HCEC 1CT (cell line): ENCODE results near the gene NOL9.
A peak's percentile ranks its signal among the peaks of the same experiment; 100 is the strongest.
"Not testable (repeated sequence)": the region's sequence is repeated elsewhere in the genome, so short reads cannot be mapped to it uniquely, and the experiment has no call there.

Source experiments
- DNase-seq: peaks from one replicate; pipeline ENCODE4 v3.0.0-alpha.2; 2017

The NOL9 gene

DNA sequence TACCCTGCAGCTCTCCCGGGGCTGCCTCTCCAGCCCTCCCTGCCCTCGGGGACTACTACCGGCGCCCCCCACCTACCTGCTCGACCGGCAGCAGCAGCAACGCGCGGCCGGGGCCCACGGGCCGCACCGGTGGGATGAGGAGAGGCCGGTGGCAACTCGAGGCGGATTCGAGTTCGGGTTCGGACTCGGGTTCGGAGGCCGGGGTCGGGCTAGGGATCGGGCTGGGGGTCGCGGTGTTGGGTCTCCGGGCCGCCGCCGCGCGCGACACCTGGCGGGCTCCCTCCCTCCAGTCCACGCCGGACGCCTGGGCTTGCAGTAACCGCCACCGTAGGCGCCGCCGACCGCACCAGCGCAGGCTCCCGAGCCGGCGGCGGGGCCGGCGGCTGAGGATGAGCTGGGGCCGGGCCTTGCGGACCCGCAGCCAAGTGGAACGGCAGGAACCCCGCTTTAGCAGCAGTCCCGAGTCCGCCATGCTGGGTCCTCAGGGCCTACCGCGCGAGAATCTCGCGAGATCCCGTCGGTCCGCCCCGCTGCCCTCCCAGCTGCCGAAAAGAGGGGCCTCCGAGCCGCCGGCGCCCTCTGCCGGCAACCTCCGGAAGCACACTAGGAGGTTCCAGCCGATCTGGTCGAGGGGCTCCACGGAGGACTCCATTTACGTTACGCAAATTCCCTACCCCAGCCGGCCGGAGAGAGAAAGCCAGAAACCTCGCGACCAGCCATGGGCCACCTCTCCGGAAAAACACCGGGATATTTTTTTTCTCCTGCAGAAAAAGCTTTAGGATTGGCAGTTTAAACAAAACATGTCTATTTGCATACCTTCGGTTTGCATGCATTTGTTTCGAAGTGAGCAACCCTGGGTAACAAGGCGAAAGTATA lies at the start of gene NOL9:
TSS of gene NOL9 (minus strand) at position 483 of the 876 bp plus-strand sequence. CDS start at position 472, 11 bp downstream.
- DNase-seq = peak; percentile 80

DNA sequence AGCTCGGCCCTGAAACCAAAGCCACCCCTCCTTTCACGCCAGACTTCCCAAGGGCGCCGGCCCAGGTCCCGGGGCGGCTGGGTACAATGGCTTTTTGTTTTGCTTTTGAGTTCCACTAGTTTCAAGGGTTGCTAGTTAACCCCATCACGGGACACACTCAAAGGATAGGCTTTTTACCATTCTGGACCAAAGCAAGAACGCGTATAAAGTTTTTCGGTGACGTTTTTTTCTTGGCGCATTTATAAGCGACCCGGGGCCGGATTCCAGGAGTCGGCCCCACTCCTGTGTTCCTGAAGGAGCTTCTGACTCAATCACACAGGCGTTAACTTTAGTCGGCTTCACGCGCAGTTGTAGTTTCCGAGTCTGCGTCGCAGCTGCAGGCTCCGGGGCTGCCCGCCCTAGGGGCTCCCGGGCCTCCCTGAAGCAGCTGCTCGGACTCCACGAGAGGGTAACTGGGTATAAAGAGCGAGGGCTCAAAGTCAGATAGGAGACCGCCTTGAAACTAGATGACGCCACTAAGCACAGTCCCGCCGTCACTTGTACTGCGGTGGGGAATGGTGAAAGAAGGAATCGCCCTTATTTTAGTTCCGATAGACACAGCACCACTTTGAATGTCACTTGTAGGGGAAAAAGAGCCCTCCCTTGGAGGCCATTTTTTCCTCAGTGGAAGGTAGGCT lies 49.1 kb upstream of the NOL9 start:
- DNase-seq = peak; percentile 71

DNA sequence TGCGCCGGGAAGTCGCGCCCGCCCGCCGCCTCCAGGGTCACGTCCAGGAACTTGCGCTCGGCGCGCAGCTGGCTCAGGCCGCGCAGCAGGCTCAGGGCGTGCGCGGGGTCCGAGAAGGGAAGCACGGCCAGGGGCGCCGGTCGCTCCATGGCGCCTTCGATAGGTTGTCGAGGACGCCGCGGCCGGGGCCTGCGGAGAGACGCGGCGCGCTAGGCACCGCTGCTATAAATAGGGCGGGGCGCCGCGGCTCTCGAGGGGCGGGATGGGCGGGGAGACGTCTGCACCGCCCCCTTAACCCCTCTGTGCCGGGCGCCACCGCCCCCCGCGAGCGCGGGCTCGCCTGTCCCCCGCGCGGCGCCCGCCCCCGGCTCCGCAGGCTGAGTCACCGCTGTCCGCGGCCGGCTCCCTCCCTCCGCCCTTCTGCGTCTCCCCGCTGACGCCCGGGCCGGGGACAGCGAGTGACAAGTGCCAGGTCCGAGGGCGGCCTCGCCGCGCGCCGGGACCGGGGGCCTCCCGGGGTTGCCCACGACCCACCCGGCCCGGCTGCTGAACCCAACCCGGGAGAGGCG lies 48.4 kb upstream of the NOL9 start, which contains the start of gene KLHL21:
TSS of gene KLHL21 (minus strand) at position 201 of the 569 bp plus-strand sequence. CDS start at position 149, 52 bp downstream.
- DNase-seq = peak; percentile 93

DNA sequence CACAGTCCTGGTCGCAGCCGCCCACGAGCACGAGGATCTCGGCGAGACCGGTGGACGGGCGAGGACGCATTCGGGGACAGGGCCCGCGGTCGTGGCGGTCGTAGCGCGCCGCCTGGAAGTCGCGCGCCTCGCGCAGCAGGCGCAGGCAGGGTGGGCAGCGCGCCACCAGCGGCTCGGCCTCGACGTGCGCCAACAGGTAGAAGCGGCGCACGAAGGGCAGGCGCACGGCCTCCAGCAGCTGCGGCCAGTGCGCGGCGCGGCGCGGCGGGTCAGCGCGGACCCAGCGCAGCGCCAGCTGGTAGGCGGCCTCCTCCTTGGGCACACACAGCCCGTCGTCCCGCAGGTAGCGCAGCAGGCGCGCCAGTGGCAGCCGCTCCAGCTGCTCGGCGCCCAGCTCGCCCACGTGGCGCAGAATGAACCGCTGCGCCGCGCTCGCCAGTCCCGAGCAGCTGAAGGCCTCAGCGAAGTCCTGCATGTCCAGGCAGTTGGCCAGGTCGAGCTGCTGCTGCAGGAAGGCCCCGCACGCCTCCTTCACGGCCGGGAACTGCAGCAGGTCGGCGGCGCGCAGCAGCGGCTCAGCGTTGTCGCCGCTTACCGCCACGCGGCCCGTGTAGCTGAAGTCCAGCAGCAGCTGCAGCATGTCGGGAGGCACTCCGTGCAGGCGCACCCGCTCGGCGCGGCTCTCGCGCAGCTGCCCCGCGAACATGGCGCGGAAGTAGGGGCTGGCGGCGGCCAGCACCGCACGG lies 47.8 kb upstream of the NOL9 start:
- DNase-seq = peak; percentile 22

DNA sequence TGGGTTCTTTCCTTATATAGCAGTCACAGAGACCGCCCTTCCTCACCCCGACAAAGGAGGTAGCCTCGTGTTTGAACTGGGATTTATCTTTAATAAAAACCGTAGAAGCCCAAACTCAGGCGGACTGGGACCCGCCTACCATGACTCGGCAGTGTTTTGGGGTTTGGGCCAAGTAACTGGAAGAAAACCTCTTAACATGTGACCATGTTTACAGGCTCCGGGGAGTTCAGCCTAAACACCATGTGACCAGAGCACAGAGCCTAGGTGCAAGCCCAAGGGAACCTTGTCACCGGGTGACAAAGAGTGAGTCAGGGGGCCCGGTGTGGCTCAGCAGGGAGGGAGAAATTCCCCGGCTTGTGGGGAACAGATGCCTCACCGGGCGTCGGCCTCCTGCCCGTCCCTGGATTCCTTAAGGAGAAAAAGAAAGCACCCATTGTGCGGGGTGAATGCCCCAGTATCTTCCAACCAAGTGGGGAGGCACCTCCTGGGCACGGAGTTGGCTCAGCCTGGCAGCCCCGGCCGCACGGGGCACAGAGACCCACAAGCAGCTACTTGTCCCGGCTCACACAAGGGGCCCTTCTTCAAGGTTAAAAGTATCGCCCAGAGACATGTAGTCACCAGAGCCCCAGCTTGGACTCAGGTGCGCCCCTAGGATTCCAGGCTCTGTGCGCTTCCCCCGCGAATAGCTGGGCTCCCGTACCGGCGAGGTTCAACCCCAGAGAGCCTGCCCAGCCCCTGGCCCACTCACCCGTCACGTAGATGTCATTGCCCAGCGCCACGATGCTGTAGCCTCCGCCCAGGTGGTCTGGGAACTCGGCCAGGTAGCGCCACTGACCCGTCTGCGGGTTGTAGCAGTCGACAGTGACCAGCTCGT lies 47.0 kb upstream of the NOL9 start:
- DNase-seq = peak; percentile 97

DNA sequence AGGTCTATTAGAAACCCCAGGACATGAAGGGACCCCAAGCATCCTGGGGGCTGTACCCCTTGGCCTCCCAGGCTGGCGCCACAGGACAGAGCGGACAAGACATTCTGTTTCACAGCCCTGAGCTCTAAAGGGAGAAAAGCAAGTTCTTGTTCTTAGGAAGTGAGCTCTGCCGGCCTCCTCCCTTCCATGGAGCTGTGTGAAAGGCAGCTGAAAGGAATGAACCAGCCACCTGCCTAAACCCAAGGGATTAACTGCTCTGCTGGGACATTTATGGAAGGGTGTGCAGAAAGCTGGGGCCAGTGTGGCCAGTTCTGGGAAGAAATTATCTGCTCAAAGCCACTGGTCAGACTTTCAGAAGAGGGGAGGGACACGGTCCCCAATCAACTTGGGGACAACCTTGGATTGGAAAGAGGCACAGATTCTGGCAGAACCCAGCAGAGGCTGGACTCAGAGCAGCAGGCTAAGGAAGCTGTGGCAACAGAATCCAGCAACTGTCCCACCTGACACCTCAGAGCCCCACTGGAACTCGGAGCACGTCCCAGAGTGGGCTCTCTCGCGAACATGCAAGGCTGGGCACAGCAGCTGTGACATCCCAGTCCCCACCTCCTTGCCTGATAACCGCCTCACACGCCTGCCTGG lies 46.2 kb upstream of the NOL9 start:
- no peak for DNase-seq

DNA sequence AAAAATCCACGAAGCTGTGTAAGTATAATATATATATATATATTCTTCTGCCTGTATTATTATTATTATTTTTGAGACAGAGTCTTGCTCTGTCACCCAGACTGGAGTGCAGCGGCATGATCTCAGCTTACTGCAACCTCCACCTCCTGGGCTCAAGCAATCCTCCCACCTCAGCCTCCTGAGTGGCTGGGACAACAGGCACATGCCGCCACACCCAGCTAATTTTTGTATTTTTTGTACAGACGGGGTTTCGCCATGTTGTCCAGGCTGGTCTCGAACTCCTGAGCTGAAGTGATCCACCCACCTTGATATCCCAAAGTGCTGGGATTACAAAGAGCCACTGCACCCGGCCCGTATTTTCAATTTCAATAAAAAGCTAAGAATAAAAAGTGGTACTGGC lies 45.7 kb upstream of the NOL9 start:
- DNase-seq = not testable (repeated sequence)

DNA sequence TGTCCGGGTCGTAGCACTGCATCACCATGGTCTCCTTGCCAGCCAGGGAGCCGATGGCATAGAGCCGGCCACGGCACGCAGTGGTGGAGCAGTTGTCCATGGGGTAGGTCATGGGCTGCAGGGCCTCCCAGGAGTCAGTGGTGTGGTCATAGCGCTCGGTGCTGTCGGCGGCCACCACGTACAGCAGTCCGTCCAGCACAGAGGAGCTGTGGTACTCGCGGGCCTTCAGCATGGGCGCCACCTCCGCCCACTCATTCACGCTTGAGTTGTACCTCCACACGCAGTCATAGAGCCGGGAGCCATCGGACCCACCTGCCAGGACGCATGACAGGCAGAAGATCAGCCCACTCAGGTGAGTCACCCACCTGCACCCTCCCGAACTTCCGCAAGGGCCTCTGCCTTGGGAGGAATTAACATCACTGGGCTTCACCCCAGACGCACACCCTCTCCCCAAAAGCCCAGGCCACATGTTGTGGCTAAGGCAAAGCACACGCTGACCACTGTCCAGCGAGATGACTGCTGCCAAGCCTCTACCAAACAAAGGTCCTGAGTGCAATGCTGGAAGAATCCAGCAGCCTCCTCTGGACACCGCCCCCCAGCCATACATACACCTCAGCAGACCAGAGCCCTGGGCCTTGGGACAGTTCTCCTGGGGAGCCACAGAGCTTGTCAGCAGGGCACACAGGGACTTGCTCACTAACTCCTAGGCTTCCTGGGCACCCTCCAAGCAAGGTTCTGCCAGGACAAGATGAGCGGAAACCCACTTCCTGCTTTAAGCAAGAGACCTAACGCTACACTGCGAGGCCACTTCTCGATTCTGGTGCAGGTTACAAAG lies 45.0 kb upstream of the NOL9 start:
- DNase-seq = no peak

DNA sequence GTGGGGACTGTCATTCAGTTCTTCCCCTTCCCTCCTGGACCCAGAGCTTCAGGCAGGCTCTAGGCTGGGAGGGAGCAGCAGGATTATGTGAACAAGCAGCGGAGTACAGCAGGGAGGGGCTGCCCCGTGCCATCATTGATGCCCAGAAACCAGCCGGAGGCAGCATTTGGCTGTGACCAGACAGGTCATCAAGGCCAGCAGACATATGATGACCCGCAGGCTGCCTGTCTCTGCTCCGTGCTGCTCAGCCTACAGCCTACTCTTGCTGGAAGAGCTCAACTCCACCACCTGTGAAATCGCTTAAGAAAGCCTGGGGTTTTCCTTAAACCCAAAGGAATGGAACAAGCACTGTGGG lies 43.4 kb upstream of the NOL9 start:
- DNase-seq = no peak

DNA sequence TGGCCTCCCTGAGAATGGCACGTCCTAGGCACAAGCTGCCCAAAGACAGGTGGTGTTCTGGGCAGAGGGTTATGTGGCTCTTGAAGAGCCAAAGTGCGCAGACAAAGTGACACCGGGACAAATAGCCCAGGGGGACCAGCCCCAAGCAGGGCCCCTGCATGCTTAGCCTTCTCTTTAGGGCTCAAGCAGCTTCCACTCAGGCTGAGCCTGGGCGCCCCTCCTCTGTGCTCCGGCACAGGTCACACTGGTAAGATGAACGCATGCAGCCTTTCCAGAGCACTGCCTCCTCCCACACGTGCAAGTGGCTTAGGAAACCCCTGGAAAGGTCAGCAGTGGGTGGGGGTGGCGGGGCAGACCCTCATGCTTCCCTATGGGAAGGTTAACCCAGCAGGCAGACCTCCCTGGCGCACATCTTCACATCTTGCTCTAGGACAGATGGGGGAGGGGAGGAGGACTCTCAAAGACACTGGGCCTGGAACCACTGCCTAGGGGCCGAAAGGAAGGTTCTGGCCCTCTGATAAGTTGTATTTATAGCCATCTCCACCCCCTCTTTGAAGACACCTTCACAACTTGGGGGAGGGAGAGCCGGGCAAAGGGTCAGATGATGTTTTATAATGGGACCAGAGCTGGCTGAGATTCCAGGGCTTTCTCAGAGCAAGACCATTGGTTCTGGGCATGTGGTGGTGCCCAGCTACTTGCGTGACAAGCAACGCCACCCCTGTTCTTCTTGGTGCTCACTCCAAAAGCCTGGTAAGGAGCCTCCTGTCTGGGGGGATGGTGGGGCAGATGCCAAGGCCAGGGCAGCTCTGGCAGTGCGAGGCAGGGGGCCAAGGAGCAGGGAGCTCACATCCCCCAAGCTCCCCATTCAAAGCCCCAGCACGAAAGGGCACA lies 42.8 kb upstream of the NOL9 start:
- no peak for DNase-seq

DNA sequence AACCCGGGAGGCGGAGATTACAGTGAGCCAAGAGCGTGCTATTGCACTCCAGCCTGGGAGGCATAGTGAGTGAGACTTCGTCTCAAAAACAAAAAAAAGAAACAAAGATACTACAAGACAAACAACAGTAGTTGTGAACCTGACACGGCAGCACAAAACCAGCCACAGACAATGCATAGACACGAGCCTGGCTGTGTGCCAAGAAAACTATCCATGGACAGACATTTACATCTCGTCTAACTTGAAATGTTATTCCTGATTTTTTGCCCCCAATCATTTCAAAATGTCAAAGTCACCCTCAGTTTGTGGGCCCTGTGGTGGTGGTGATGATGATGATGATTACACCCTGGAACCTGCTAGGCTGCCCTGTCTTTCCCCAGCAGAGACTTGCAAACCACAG lies 42.0 kb upstream of the NOL9 start:
- DNase-seq = no peak

DNA sequence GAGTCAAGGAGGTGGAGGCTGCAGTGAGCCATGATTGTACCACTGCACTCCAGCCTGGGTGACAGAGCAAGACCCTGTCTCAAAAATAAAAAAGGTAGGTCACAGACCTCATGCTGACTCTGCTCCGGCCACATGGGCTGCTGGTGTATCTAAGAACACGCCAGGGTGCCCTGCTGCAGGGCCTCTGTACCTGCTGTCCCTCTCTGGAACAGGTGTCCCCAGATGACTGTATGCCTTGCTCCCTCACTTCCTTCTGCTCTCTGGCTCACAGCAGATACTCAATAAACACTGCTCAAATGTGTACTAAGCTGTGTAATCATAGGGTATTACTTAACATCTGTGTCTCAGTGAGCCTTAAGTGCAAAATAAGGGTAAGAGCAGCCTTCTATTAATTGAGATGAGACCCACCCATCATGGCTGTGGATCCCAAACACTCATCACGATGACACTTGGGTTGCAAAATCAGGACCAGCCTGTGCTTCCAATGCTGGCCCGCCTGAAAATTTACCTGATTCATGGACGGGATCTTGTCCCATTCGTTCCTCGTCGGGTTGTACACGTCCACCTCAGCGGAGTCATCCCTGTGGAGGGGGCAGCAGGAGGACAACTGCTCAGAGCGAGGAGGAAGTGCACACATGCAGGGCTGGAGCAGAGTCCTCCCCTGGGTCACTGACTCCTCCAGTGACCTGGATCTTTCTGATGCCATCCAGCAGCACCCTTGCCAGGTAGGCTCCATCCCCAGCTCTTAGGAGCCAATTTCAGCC lies 40.8 kb upstream of the NOL9 start:
- no peak for DNase-seq

DNA sequence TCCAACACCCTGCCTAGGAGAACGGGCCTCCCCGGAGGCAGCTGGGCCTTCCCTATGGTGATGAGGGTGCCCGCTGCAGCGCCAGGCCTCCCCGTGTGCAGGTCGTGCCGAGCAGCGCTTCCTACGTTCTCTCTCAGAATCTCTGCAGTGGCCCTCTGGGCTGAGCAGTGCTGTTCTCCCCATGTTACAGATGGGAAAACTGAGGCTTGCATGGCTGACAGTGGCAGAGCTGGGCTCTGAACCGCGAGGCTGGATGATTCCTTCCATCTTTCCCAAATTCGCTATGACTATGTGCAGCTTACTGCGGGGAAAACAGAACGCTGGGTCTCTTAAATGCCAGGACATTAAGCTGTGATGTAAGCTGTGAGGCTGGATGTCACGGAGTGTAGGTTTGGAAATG lies 39.5 kb upstream of the NOL9 start:
- DNase-seq = no peak

DNA sequence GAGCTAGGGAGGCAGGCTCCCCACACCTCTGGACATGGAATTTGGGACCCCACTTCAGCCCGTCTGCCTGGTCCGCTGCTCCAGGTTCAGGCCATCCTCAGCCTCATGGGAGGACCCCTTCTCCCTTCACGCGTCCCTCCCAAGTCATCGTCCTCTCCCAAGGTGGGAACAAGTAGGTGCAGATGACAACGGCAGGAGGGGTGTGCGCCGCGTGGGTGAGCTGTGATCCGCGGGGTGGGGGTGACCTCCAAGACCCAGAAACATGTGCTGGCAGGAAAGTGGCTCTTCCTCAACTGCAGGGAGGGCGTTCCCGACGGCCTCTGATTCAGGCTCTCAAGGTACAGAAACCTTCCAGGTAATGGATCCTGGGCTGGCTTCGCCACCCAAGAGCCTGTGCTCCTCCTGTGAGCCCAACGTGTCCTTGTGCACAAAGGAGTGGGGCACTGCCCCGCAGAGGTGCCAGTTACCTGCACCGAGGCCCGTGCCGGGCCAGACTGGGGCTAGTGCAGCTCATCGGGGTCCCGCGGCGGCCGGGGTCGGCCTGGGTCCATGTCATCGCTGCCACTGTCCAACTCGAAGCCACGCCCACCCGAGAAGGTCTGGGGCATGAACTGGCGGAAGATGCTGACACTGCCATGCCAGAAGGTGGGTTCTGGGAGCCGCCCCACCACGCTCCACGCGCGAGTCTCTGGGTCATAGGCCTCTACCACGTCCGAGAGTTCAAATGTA lies 38.7 kb upstream of the NOL9 start:
- DNase-seq = no peak

DNA sequence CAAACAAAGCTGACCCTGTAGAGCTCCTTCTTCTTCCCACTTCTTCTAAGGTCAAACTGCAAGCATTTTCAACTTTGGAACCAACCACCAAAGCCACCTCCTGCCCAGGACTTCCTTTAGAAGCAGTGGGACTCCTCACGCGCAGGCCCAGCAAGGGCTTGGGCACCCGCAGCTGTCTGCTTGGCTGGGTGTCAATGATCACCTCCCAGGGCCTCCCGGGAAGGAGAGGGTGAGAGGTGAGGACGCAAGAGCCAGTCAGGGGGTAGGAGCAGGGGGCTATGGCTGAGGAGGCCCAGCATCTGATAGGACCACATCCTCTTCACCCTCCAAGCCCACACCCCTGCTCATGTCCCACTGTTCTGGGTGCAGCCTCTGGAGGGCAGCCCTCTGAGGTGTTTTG lies 38.1 kb upstream of the NOL9 start:
- DNase-seq = no peak

DNA sequence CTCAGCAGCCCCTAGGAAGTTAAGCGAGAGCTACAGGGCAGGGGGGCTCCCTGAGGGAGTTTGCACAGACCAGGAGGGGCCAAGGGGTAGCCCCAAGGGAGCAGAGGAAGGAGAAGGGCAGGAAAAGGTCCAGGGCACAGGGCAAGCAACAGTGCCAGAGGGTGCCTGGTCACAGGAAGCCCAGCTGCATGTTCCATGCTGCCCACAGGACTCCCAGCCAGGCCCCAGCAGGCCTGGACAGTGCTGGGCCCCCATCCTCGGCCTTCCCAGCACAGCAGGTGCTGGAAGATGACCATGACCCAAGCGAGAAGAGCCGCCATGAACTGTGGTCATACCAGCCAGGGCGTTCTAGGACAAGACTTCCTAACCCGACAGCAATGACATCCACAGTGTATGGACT lies 37.3 kb upstream of the NOL9 start:
- DNase-seq = no peak

DNA sequence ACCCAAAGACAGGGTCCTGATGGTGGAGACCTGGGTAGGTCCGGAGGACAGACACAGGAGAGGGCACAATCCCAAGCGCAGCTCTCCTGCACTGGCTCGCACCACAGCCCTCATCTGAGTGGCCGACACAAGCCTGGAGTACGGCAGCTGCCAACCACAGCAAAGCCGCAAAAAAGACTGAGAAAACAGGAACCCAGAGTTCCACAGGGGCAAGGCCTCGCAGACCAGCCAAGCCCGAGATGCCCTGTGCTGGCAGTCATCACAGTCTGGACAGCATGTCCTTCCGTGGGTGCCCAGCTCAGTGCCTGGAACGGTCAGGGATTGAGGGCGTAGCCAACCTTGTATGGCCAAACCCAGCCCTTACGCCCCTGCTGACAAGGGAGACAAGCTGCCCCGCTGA lies 36.9 kb upstream of the NOL9 start:
- DNase-seq = no peak

DNA sequence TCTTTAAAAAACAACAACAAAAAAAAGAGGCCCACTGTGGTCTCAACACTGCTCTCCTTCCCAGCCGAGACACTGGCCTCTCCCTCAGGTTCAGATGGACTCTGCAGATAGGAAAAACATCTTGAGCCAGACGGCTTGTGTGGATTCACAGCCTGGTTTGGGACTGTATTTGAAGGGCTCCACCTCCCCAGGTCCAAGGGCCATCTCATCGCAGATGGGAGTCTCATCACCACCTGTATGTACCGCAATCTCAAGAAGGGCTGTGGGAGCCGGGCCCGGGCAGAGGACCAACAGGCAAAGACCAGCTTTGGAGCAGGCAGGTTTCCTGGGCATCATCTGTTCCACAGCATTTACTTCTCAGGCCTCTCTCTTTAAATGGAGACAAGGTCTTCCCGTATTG lies 35.7 kb upstream of the NOL9 start:
- no peak for DNase-seq
